C4-2B (cell line): ENCODE measurements around the gene ANP32A.

Experiments
- H3K27ac ChIP-seq: fragments of 450-650 bp; 2 replicates; pipeline ENCODE4 v1.5.1; 2017
- CTCF ChIP-seq: fragments of 450-650 bp; conservative IDR thresholded peaks from 2 replicates; pipeline ENCODE4 v1.5.1; 2017; ENCODE audit warnings: mild to moderate bottlenecking
- ZFX ChIP-seq: fragments of 450-650 bp; IDR thresholded peaks from 2 replicates; pipeline ENCODE4 v1.6.1; 2017

ANP32A gene

GRCh38 chr15:68812597-68813431 lies 7.9 kb downstream of the ANP32A start:
- H3K27ac ChIP-seq, result peak overlapping the region; percentile 34
- TF ChIP-seq CTCF (no peak), ZFX (no peak)

- peak overlapping the region; percentile 34; the same call in 1 of the 2 replicates for H3K27ac ChIP-seq
- no peak for TF ChIP-seq CTCF
- no peak for TF ChIP-seq ZFX
Observed at GRCh38 chr15:68812069-68812468, 8.6 kb downstream of the ANP32A start.

- TF ChIP-seq ZFX, result no peak
- no peak for TF ChIP-seq CTCF
- H3K27ac ChIP-seq, result no peak overlapping the region
Observed at GRCh38 chr15:68809517-68809916, 11.2 kb downstream of the ANP32A start.

GRCh38 chr15:68808770-68809169 lies 11.9 kb downstream of the ANP32A start:
- TF ChIP-seq ZFX (no peak), CTCF (no peak)
- H3K27ac ChIP-seq, result no peak overlapping the region

GRCh38 chr15:68808091-68808490 lies 12.6 kb downstream of the ANP32A start:
- TF ChIP-seq ZFX (no peak), CTCF (no peak)
- H3K27ac ChIP-seq, result no peak overlapping the region

GRCh38 chr15:68807249-68807648 lies 13.4 kb downstream of the ANP32A start:
- H3K27ac ChIP-seq, result no peak overlapping the region
- no peak for TF ChIP-seq CTCF
- no peak for TF ChIP-seq ZFX

- TF ChIP-seq CTCF (no peak), ZFX (no peak)
- H3K27ac ChIP-seq, result no peak overlapping the region
Observed at GRCh38 chr15:68806220-68807060, 14.3 kb downstream of the ANP32A start.
